HepG2 (cell line): Measurements from ENCODE around the gene UQCR10. TPM values are rescaled to one million over a fixed set of nuclear protein-coding genes. Genes with fewer than 3 reads are reported as not detected.

Source experiments
- FOXA1 ChIP-seq, 2 experiments: fragments of 450-650 bp in 1 of 2; sonication (generic) in 1 of 2; formaldehyde crosslinking in 1 of 2; IDR thresholded peaks; 2 replicates each; pipeline versions ENCODE4 v1.4.0 to v1.6.1; 2016 to 2020; ENCODE audit warnings: missing genetic modification reagents in 1 of 2
- HNRNPH1 ChIP-seq: fragments of 200-400 bp; formaldehyde crosslinking; optimal IDR thresholded peaks from 2 replicates; pipeline ENCODE3; 2017; ENCODE audit warnings: mild to moderate bottlenecking, low read depth, low read length
- KAT2B ChIP-seq: fragments of 150-350 bp; IDR thresholded peaks from 2 replicates; pipeline ENCODE4 v1.6.1; 2014; ENCODE audit warnings: low read depth, low read length, borderline replicate concordance
- MAFF ChIP-seq: IDR thresholded peaks from 2 replicates; pipeline ENCODE4 v1.6.1; 2011; ENCODE audit warnings: low read depth, low read length, improper control_type of control experiment
- NFRKB ChIP-seq: fragments of 450-650 bp; IDR thresholded peaks from 2 replicates; pipeline ENCODE4 v1.6.1; 2017
- POLR2AphosphoS2 ChIP-seq: IDR thresholded peaks from 2 replicates; pipeline ENCODE4 v1.6.1; 2011; ENCODE audit warnings: low read depth, low read length, improper control_type of control experiment
- RAD21 ChIP-seq: fragments of 450-650 bp; formaldehyde crosslinking; IDR thresholded peaks from 2 replicates; pipeline ENCODE4 v1.5.0; 2020; ENCODE audit warnings: mild to moderate bottlenecking
- REPIN1 ChIP-seq: sonication (generic); formaldehyde crosslinking; IDR thresholded peaks from 2 replicates; pipeline ENCODE4 v1.8.0; 2022; ENCODE audit warnings: missing genetic modification reagents, low read depth, mild to moderate bottlenecking, borderline replicate concordance
- RFXAP ChIP-seq: sonication (generic); formaldehyde crosslinking; IDR thresholded peaks from 2 replicates; pipeline ENCODE4 v1.4.0; 2020; ENCODE audit warnings: missing genetic modification reagents, borderline replicate concordance
- TCF12 ChIP-seq, 2 experiments: fragments of 450-650 bp in 1 of 2; sonication (generic) in 1 of 2; formaldehyde crosslinking in 1 of 2; IDR thresholded peaks; 2 replicates each; pipeline versions ENCODE4 v1.6.1 to v1.8.0; 2017 to 2022; ENCODE audit warnings: antibody characterized with exemption in 1 of 2, mild to moderate bottlenecking in 1 of 2, missing genetic modification reagents in 1 of 2, moderate library complexity in 1 of 2
- THAP8 ChIP-seq: sonication (generic); formaldehyde crosslinking; IDR thresholded peaks from 2 replicates; pipeline ENCODE4 v1.5.1; 2020; ENCODE audit warnings: missing genetic modification reagents, mild to moderate bottlenecking, borderline replicate concordance
- THRA ChIP-seq: sonication (generic); formaldehyde crosslinking; IDR thresholded peaks from 2 replicates; pipeline ENCODE4 v1.4.0; 2020; ENCODE audit warnings: missing genetic modification reagents, borderline replicate concordance
- TP53 ChIP-seq: sonication (generic); formaldehyde crosslinking; conservative IDR thresholded peaks from 2 replicates; pipeline ENCODE4 v1.4.0; 2020; ENCODE audit warnings: missing genetic modification reagents
- XBP1 ChIP-seq: sonication (generic); formaldehyde crosslinking; IDR thresholded peaks from 2 replicates; pipeline ENCODE4 v1.5.0; 2020; ENCODE audit warnings: missing genetic modification reagents
- ZBED4 ChIP-seq: sonication (generic); formaldehyde crosslinking; IDR thresholded peaks from 2 replicates; pipeline ENCODE4 v1.4.0; 2020; ENCODE audit warnings: missing genetic modification reagents, borderline replicate concordance
- ZFYVE20 ChIP-seq: sonication (generic); formaldehyde crosslinking; IDR thresholded peaks from 2 replicates; pipeline ENCODE4 v1.8.0; 2023; ENCODE audit warnings: low read depth, mild to moderate bottlenecking, moderate library complexity, missing genetic modification reagents, borderline replicate concordance
- ZNF337 ChIP-seq: sonication (generic); formaldehyde crosslinking; IDR thresholded peaks from 2 replicates; pipeline ENCODE4 v1.5.1; 2020; ENCODE audit warnings: missing genetic modification reagents, low read depth, mild to moderate bottlenecking, borderline replicate concordance
- ZNF543 ChIP-seq: sonication (generic); formaldehyde crosslinking; IDR thresholded peaks from 2 replicates; pipeline ENCODE4 v1.4.0; 2020; ENCODE audit warnings: mild to moderate bottlenecking, missing genetic modification reagents
- ZNF563 ChIP-seq: sonication (generic); formaldehyde crosslinking; IDR thresholded peaks from 2 replicates; pipeline ENCODE4 v1.8.0; 2022; ENCODE audit warnings: mild to moderate bottlenecking, moderate library complexity, missing genetic modification reagents
- ZNF747 ChIP-seq: sonication (generic); formaldehyde crosslinking; IDR thresholded peaks from 2 replicates; pipeline ENCODE4 v1.8.1; 2023; ENCODE audit warnings: missing genetic modification reagents, mild to moderate bottlenecking, borderline replicate concordance
- ZNF766 ChIP-seq: sonication (generic); formaldehyde crosslinking; IDR thresholded peaks from 2 replicates; pipeline ENCODE4 v1.5.0; 2020; ENCODE audit warnings: missing genetic modification reagents, borderline replicate concordance
- ZNF776 ChIP-seq: sonication (generic); formaldehyde crosslinking; IDR thresholded peaks from 2 replicates; pipeline ENCODE4 v1.4.0; 2020; ENCODE audit warnings: mild to moderate bottlenecking, missing genetic modification reagents
- ZNF792 ChIP-seq: IDR thresholded peaks from 2 replicates; pipeline ENCODE4 v1.6.1; 2016
- ZNF891 ChIP-seq: sonication (generic); formaldehyde crosslinking; IDR thresholded peaks from 2 replicates; pipeline ENCODE4 v1.5.0; 2020; ENCODE audit warnings: mild to moderate bottlenecking, missing genetic modification reagents
- polyA plus RNA-seq, 8 experiments: library from polyadenylated mRNA; depleted of rRNA in 3 of 8; stranded (reverse) in 7 of 8; unstranded in 1 of 8; fragments of >200 nt; fragmentation: Illumina TruSeq in 4 of 8; extraction: Trizol in 4 of 8; gene quantifications; 2 replicates each; pipeline versions ENCODE4 v1.2.1 to v1.2.3, GENCODE V29; 2011 to 2016; ENCODE audit warnings: low read depth in 4 of 8, missing spikeins in 1 of 8, mixed read lengths in 1 of 8; ENCODE audit not compliant: insufficient read depth in 1 of 8
- total RNA-seq, 5 experiments: library from RNA; depleted of rRNA; stranded (reverse); fragments of >200 nt; fragmentation: Illumina TruSeq; extraction: Trizol; gene quantifications; 2 replicates each; pipeline ENCODE4 v1.2.3, GENCODE V29; 2016; ENCODE audit warnings: low read depth in 1 of 5

Gene UQCR10
- total and polyA plus RNA-seq, 2 of the 13 experiments (the other 11 are each of a cell fraction or from before 2014, with no cell fraction given), result 225 to 232 TPM

DNA sequence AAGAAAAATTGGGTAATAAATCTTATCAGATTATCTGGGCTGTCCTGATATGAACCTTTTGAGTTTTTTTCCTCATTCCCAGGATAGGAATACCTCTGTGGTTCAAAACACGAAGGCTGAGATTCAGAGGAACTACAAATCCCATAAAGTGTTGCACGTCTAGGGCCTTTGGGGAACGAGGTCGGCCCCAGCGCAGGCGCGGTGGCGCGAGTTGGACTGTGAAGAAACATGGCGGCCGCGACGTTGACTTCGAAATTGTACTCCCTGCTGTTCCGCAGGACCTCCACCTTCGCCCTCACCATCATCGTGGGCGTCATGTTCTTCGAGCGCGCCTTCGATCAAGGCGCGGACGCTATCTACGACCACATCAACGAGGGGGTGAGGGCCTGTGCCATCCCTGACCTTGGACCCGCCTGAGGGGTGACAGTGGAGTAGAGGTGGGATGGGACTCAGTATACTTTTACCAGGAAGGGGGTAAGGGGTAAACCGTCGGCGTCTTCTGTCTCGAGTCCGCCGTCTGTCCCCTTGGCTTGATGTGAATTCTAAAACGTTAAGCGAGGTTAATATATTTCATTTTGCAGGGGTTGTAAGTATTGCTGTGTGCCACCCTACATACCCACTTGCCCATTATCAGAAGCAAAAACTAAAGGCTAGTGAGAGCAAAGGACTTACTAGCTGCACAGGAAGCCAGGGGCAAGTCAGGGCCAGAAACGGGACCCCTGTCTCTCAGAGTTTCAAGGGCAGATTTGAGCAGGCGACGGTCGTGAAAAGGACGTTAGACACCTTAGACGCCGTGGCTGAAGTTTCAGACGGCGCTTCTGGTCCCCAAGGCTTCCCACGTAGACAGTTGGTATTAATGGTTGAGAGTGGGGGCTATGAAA lies at the start of gene UQCR10 (continued):
- TF ChIP-seq THRA (no peak), POLR2AphosphoS2 (no peak), ZNF776 (no peak), KAT2B (no peak), TCF12 (IDR thresholded peaks at IDR 0.05) (no peak), TCF12 (CRISPR knock-in tag; IDR thresholded peaks at IDR 0.05) (no peak), THAP8 (CRISPR knock-in tag) (no peak), REPIN1 (CRISPR knock-in tag) (peak; percentile 66; the same call in 1 of the 2 replicates), TP53 (no peak), ZNF766 (CRISPR knock-in tag) (no peak), ZNF337 (CRISPR knock-in tag) (no peak), MAFF (no peak), ZBED4 (CRISPR knock-in tag) (no peak), ZNF747 (CRISPR knock-in tag) (no peak; the same call in 1 of the 2 replicates), RFXAP (CRISPR knock-in tag) (peak; percentile 10; the same call in 1 of the 2 replicates), ZNF891 (CRISPR knock-in tag) (peak; percentile 73), HNRNPH1 (no peak), NFRKB (0 out of 2 replicates have a peak, but pooled peaks have one; percentile 37), XBP1 (CRISPR knock-in tag) (no peak), FOXA1 (IDR thresholded peaks at IDR 0.05) (no peak), FOXA1 (CRISPR knock-in tag; IDR thresholded peaks at IDR 0.05) (no peak), RAD21 (no peak), ZNF563 (CRISPR knock-in tag) (no peak), ZFYVE20 (CRISPR knock-in tag) (no peak), ZNF543 (CRISPR knock-in tag) (0 out of 2 replicates have a peak, but pooled peaks have one; percentile 21), ZNF792 (0 out of 2 replicates have a peak, but pooled peaks have one; percentile 20)
